ENCODE data around the gene RANBP9. TPM values are rescaled to one million over a fixed set of nuclear protein-coding genes. Genes with fewer than 3 reads are reported as not detected.
A peak's percentile ranks its signal among the peaks of the same experiment; 100 is the strongest.

The RANBP9 gene
- total and polyA plus RNA-seq, 2 of the 13 experiments (the other 11 are each of a cell fraction or from before 2014, with no cell fraction given), result 26.6 to 30.6 TPM

- TF ChIP-seq SMARCE1 (IDR thresholded peaks at IDR 0.05; ENCODE audit: borderline replicate concordance) (no peak), CBX1 (IDR thresholded peaks at IDR 0.05; ENCODE audit: low read depth) (peak; percentile 99), ATF7 (IDR thresholded peaks at IDR 0.05) (no peak), ATF7 (CRISPR knock-in tag; IDR thresholded peaks at IDR 0.05) (peak; percentile 77), SALL2 (CRISPR knock-in tag; IDR thresholded peaks at IDR 0.05) (peak; percentile 96), NFIC (IDR thresholded peaks at IDR 0.05; ENCODE audit: low read length) (no peak; the same call in 1 of the 2 replicates), REL (CRISPR knock-in tag; conservative IDR thresholded peaks at IDR 0.05) (peak; percentile 99), TBL1XR1 (IDR thresholded peaks at IDR 0.05; ENCODE audit: borderline replicate concordance, low read length, partially characterized antibody) (peak; percentile 78), DMAP1 (CRISPR knock-in tag; IDR thresholded peaks at IDR 0.05) (peak; percentile 100), ARID5B (CRISPR knock-in tag; IDR thresholded peaks at IDR 0.05) (peak; percentile 89), SP5 (CRISPR knock-in tag; IDR thresholded peaks at IDR 0.05; ENCODE audit: borderline replicate concordance, low read depth) (peak; percentile 90), ZFP62 (CRISPR knock-in tag; IDR thresholded peaks at IDR 0.05) (no peak), NR2F1 (CRISPR knock-in tag; IDR thresholded peaks at IDR 0.05) (peak; percentile 98 to 99), ZSCAN31 (CRISPR knock-in tag; IDR thresholded peaks at IDR 0.05; ENCODE audit: low read depth) (peak; percentile 99), ZFX (CRISPR knock-in tag; IDR thresholded peaks at IDR 0.05; ENCODE audit: low read depth) (peak; percentile 99), ZNF512 (CRISPR knock-in tag; IDR thresholded peaks at IDR 0.05) (peak; percentile 64; the same call in 1 of the 2 replicates), ESRRA (CRISPR knock-in tag; IDR thresholded peaks at IDR 0.05; ENCODE audit: low read depth) (peak; percentile 68; the same call in 1 of the 2 replicates), CHD2 (IDR thresholded peaks at IDR 0.05; ENCODE audit: low read depth, low read length) (peak; percentile 78), THYN1 (CRISPR knock-in tag; IDR thresholded peaks at IDR 0.05; ENCODE audit: borderline replicate concordance, low read depth) (peak; percentile 63; the same call in 1 of the 2 replicates), ZNF572 (CRISPR knock-in tag; IDR thresholded peaks at IDR 0.05) (peak; percentile 73; the same call in 1 of the 2 replicates), GATAD1 (CRISPR knock-in tag; IDR thresholded peaks at IDR 0.05) (peak; percentile 99), ZNF703 (CRISPR knock-in tag; IDR thresholded peaks at IDR 0.05; ENCODE audit: borderline replicate concordance) (peak; percentile 93; the same call in 1 of the 2 replicates), BHLHE40 (IDR thresholded peaks at IDR 0.05; ENCODE audit: low read length) (peak; percentile 18; the same call in 1 of the 2 replicates), ZFYVE20 (CRISPR knock-in tag; IDR thresholded peaks at IDR 0.05; ENCODE audit: borderline replicate concordance, low read depth) (no peak), REXO4 (CRISPR knock-in tag; IDR thresholded peaks at IDR 0.05; ENCODE audit: borderline replicate concordance) (peak; percentile 93), ZFP37 (CRISPR knock-in tag; IDR thresholded peaks at IDR 0.05; ENCODE audit: borderline replicate concordance) (no peak; the same call in 1 of the 2 replicates)
These were observed 96.5 kb downstream of the RANBP9 start, which contains the start of gene NOL7 (continued) for GRCh38 chr6:13614926-13615791.
